Loucy (cell line): ENCODE data around the gene NOTCH2.

Source experiments
- H2AFZ ChIP-seq: fragments of 200-600 bp; sonication (generic); 2 replicates; pipeline ENCODE4 v1.6.0; 2016; ENCODE audit warnings: antibody characterized with exemption, mild to moderate bottlenecking, low read length, moderate library complexity
- H3F3A ChIP-seq: fragments of 200-600 bp; 2 replicates; pipeline ENCODE4 v1.6.0; 2016; ENCODE audit warnings: antibody characterized with exemption, low read depth, mild to moderate bottlenecking
- H3K27me3 ChIP-seq: fragments of 200-600 bp; sonication (generic); 2 replicates; pipeline ENCODE4 v1.6.1; 2014; ENCODE audit warnings: low read length, mild to moderate bottlenecking; ENCODE audit not compliant: insufficient read depth, poor library complexity, severe bottlenecking
- H3K36me3 ChIP-seq: fragments of 200-600 bp; sonication (generic); 2 replicates; pipeline ENCODE4 v1.6.1; 2016; ENCODE audit warnings: low read length; ENCODE audit not compliant: insufficient read depth
- H3K4me1 ChIP-seq: fragments of 200-600 bp; sonication (generic); 2 replicates; pipeline ENCODE4 v1.5.1; 2014; ENCODE audit warnings: low read length, mild to moderate bottlenecking; ENCODE audit not compliant: insufficient read depth, poor library complexity, severe bottlenecking
- H3K4me2 ChIP-seq: fragments of 200-600 bp; sonication (generic); 2 replicates; pipeline ENCODE4 v1.6.0; 2014; ENCODE audit warnings: antibody characterized with exemption, low read length, low read depth, mild to moderate bottlenecking; ENCODE audit not compliant: poor library complexity, severe bottlenecking
- H3K4me3 ChIP-seq: fragments of 200-600 bp; sonication (generic); 2 replicates; pipeline ENCODE4 v1.5.1; 2014; ENCODE audit warnings: low read length, mild to moderate bottlenecking, mixed read lengths; ENCODE audit not compliant: poor library complexity, severe bottlenecking
- H3K79me2 ChIP-seq: fragments of 200-600 bp; sonication (generic); 2 replicates; pipeline ENCODE4 v1.6.1; 2014; ENCODE audit warnings: low read length; ENCODE audit not compliant: insufficient read depth
- H3K9ac ChIP-seq: fragments of 200-600 bp; sonication (generic); 2 replicates; pipeline ENCODE4 v1.6.0; 2014; ENCODE audit warnings: mild to moderate bottlenecking, low read depth, low read length, moderate library complexity; ENCODE audit not compliant: poor library complexity, severe bottlenecking
- H3K9me2 ChIP-seq: fragments of 200-600 bp; sonication (generic); replicated peaks from 2 replicates; pipeline ENCODE4 v1.6.1; 2016; ENCODE audit warnings: low read depth, low read length, mixed read lengths
- H3K9me3 ChIP-seq: fragments of 200-600 bp; sonication (generic); 2 replicates; pipeline ENCODE4 v1.6.1; 2014; ENCODE audit warnings: mild to moderate bottlenecking, antibody characterized with exemption, low read length, low read depth; ENCODE audit not compliant: insufficient read depth
- H4K20me1 ChIP-seq: fragments of 200-600 bp; sonication (generic); 2 replicates; pipeline ENCODE4 v1.6.0; 2014; ENCODE audit warnings: antibody characterized with exemption, low read length, mild to moderate bottlenecking; ENCODE audit not compliant: insufficient read depth, poor library complexity, severe bottlenecking
- CTCF ChIP-seq: fragments of 200-600 bp; sonication (generic); conservative IDR thresholded peaks from 2 replicates; pipeline ENCODE4 v1.5.1; 2014; ENCODE audit warnings: mild to moderate bottlenecking, antibody characterized with exemption, low read length
- EZH2phosphoT487 ChIP-seq: fragments of 200-600 bp; IDR thresholded peaks from 2 replicates; pipeline ENCODE4 v1.6.1; 2018; ENCODE audit warnings: antibody characterized with exemption, mild to moderate bottlenecking, moderate library complexity, borderline replicate concordance

The NOTCH2 gene

GRCh38 chr1:119920104-119920968 lies 149.1 kb downstream of the NOTCH2 start:
- no peak overlapping the region for H3K9ac ChIP-seq
- no peaks in the 10 kb centered on the region for H3K27me3 ChIP-seq
- no peak overlapping the region for H3K4me2 ChIP-seq
- no peaks in the 10 kb centered on the region for H3K79me2 ChIP-seq
- TF ChIP-seq CTCF (no peak), EZH2phosphoT487 (no peak)
- H3K9me3 ChIP-seq, result no peaks in the 10 kb centered on the region
- H3K36me3 ChIP-seq, result peaks cover 99% of the 10 kb centered on the region; the same call in 1 of the 2 replicates
- H4K20me1 ChIP-seq, result no peaks in the 10 kb centered on the region
- H3K4me1 ChIP-seq, result no peaks in the 10 kb centered on the region
- no peaks in the 10 kb centered on the region for H3K9me2 ChIP-seq
- no peaks in the 10 kb centered on the region for H3F3A ChIP-seq
- no peak overlapping the region for H2AFZ ChIP-seq
- H3K4me3 ChIP-seq, result no peak overlapping the region

- no peaks in the 10 kb centered on the region for H3K79me2 ChIP-seq
- no peaks in the 10 kb centered on the region for H3K27me3 ChIP-seq
- no peaks in the 10 kb centered on the region for H3K9me3 ChIP-seq
- H4K20me1 ChIP-seq, result no peaks in the 10 kb centered on the region
- peaks cover 98% of the 10 kb centered on the region; the same call in 1 of the 2 replicates for H3K36me3 ChIP-seq
- H3K9me2 ChIP-seq, result no peaks in the 10 kb centered on the region
- no peak overlapping the region for H3K4me3 ChIP-seq
- H3K9ac ChIP-seq, result no peak overlapping the region
- no peak overlapping the region for H2AFZ ChIP-seq
- no peaks in the 10 kb centered on the region for H3F3A ChIP-seq
- TF ChIP-seq EZH2phosphoT487 (no peak), CTCF (no peak)
- no peak overlapping the region for H3K4me2 ChIP-seq
- H3K4me1 ChIP-seq, result no peaks in the 10 kb centered on the region
Measured at GRCh38 chr1:119919241-119919640, 150.2 kb downstream of the NOTCH2 start.

GRCh38 chr1:119918301-119918700 lies 151.2 kb downstream of the NOTCH2 start:
- H3F3A ChIP-seq, result no peaks in the 10 kb centered on the region
- H3K9me2 ChIP-seq, result no peaks in the 10 kb centered on the region
- H4K20me1 ChIP-seq, result no peaks in the 10 kb centered on the region
- H3K27me3 ChIP-seq, result no peaks in the 10 kb centered on the region
- H3K9me3 ChIP-seq, result no peaks in the 10 kb centered on the region
- no peak overlapping the region for H3K9ac ChIP-seq
- no peaks in the 10 kb centered on the region for H3K4me1 ChIP-seq
- no peaks in the 10 kb centered on the region for H3K79me2 ChIP-seq
- TF ChIP-seq EZH2phosphoT487 (no peak), CTCF (no peak)
- H3K4me3 ChIP-seq, result no peak overlapping the region
- no peak overlapping the region for H2AFZ ChIP-seq
- H3K36me3 ChIP-seq, result peaks cover 96% of the 10 kb centered on the region; the same call in 1 of the 2 replicates
- no peak overlapping the region for H3K4me2 ChIP-seq
